NCI-H526 treated with DMSO at 0.1 percent for 48 hours (cell line): ENCODE data around the gene PDLIM4.

Experiments used
- DNase-seq: peaks from one replicate; lab custom pipeline; 2025; lab: John Stamatoyannopoulos, UW

PDLIM4 gene

GRCh38 chr5:132267166-132267739 lies 9.8 kb downstream of the PDLIM4 start:
- DNase-seq = no peak

GRCh38 chr5:132267931-132268768 lies 10.7 kb downstream of the PDLIM4 start:
- DNase-seq = no peak

- no peak for DNase-seq
These were observed 11.5 kb downstream of the PDLIM4 start for GRCh38 chr5:132268769-132269551.

GRCh38 chr5:132269635-132270334 lies 12.3 kb downstream of the PDLIM4 start:
- no peak for DNase-seq

GRCh38 chr5:132270335-132270665 lies 12.8 kb downstream of the PDLIM4 start:
- no peak for DNase-seq

- DNase-seq = no peak
These were observed 13.2 kb downstream of the PDLIM4 start for GRCh38 chr5:132270706-132271105.

GRCh38 chr5:132271251-132272246 lies 14.1 kb downstream of the PDLIM4 start:
- no peak for DNase-seq

GRCh38 chr5:132272311-132273210 lies 15.1 kb downstream of the PDLIM4 start:
- no peak for DNase-seq

GRCh38 chr5:132273631-132274030 lies 16.1 kb downstream of the PDLIM4 start:
- DNase-seq = no peak

- no peak for DNase-seq
These were observed 16.7 kb downstream of the PDLIM4 start for GRCh38 chr5:132274050-132274792.

GRCh38 chr5:132275367-132276220 lies 18.1 kb downstream of the PDLIM4 start:
- DNase-seq = no peak

- DNase-seq = no peak
These were observed 19.8 kb downstream of the PDLIM4 start for GRCh38 chr5:132277256-132277655.

GRCh38 chr5:132277971-132278853 lies 20.7 kb downstream of the PDLIM4 start:
- no peak for DNase-seq

- no peak for DNase-seq
These were observed 22.3 kb downstream of the PDLIM4 start for GRCh38 chr5:132279801-132280200.

GRCh38 chr5:132280371-132281240 lies 23.1 kb downstream of the PDLIM4 start:
- DNase-seq = no peak

GRCh38 chr5:132281856-132282614 lies 24.5 kb downstream of the PDLIM4 start:
- DNase-seq = no peak
